Measurements from ENCODE around the gene FARSB. TPM values are rescaled to one million over a fixed set of nuclear protein-coding genes. Genes with fewer than 3 reads are reported as not detected.
A peak's percentile ranks its signal among the peaks of the same experiment; 100 is the strongest.
"Not testable (repeated sequence)": the region's sequence is repeated elsewhere in the genome, so short reads cannot be mapped to it uniquely, and the experiment has no call there.

The FARSB gene
- total RNA-seq, 4 donors from 2014 or later, result 12.9 to 16.0 (median 13.8) TPM

DNA sequence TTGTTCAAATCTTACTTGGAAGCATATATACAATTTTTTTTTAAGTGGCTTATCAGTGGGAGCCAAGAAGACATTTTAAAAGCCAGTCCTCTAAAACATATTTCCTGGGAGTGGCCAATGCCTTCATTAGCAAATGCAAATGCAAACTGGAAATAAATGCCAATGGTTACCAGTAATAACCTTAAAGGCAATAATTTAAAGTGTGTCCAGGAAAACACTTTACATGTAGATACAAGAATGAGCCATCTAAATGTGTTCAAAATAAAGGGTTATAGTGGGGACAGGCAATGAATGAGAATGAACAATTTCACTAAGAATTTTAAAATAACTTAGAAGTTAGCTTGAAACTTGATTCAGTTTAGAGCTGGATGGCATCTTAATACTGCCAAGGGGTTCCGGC, 64.2 kb downstream of the FARSB start:
- WGBS, 2 donors, result 96 to 98% methylated on average over 1 of the region's 1 CpG
- no peak for DNase-seq
- no peak for TF ChIP-seq POLR2A (IDR thresholded peaks at IDR 0.05)
- TF ChIP-seq, protein P1, sequence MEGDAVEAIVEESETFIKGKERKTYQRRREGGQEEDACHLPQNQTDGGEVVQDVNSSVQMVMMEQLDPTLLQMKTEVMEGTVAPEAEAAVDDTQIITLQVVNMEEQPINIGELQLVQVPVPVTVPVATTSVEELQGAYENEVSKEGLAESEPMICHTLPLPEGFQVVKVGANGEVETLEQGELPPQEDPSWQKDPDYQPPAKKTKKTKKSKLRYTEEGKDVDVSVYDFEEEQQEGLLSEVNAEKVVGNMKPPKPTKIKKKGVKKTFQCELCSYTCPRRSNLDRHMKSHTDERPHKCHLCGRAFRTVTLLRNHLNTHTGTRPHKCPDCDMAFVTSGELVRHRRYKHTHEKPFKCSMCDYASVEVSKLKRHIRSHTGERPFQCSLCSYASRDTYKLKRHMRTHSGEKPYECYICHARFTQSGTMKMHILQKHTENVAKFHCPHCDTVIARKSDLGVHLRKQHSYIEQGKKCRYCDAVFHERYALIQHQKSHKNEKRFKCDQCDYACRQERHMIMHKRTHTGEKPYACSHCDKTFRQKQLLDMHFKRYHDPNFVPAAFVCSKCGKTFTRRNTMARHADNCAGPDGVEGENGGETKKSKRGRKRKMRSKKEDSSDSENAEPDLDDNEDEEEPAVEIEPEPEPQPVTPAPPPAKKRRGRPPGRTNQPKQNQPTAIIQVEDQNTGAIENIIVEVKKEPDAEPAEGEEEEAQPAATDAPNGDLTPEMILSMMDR (IDR thresholded peaks at IDR 0.05), result no peak
- H3K4me3 ChIP-seq (replicated peaks in 1 of 3), result no peak overlapping the region
- H3K36me3 ChIP-seq, result no peaks in the 10 kb centered on the region
- intact Hi-C loops (cut with DNase I), result no loop called here
- peaks cover 20 to 22% of the 10 kb centered on the region in 2 donors for H3K4me1 ChIP-seq
- H3K27me3 ChIP-seq, result no peaks in the 10 kb centered on the region
- H3K27ac ChIP-seq, result no peak overlapping the region
- H3K9me3 ChIP-seq, result no peaks in the 10 kb centered on the region

DNA sequence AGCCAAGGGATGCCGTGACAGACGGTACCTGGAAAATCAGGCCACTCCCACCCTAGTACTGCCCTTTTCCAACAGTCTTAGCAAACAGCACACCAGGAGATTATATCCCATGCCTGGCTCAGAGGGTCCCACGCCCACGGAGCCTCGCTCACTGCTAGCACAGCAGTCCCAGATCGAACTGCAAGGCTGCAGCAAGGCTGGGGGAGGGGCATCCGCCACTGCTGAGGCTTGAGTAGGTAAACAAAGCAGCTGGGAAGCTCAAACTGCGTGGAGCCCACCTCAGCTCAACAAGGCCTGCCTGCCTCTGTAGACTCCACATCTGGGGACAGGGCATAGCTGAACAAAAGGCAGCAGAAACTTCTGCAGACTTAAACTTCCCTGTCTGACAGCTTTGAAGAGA, 71.3 kb downstream of the FARSB start:
- H3K27me3 ChIP-seq; DNase-seq; H3K4me1 ChIP-seq; H3K9me3 ChIP-seq; intact Hi-C loops (cut with DNase I); H3K4me3 ChIP-seq (replicated peaks in 1 of 3); H3K36me3 ChIP-seq; H3K27ac ChIP-seq: not testable (repeated sequence)
- WGBS, 2 donors, result 98 to 100% methylated on average over 5 to 8 of the region's 8 CpGs

DNA sequence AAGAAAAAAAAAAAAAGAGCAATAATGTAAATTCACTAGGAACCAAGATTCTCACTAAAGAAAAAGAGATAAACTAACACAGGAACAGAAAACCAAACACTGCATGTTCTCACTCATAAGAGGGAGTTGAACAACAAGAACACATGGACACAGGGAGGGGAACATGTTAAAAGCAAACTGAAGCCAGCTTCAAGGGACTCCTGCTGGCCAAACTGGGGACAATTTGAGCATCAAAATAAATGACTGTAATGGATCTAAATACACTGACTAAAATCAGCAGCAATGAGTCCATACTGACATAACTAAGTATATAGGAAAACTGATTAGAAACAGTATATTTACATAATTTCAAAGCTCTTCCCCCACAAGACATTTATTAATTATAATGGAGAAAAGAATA, 73.0 kb downstream of the FARSB start:
- intact Hi-C loops (cut with DNase I), result no loop called here
- no peak overlapping the region for H3K4me3 ChIP-seq (replicated peaks in 1 of 3)
- no peaks in the 10 kb centered on the region for H3K9me3 ChIP-seq
- H3K4me1 ChIP-seq, result no peaks in the 10 kb centered on the region
- H3K27me3 ChIP-seq, result no peaks in the 10 kb centered on the region
- no peaks in the 10 kb centered on the region for H3K36me3 ChIP-seq
- no peak for DNase-seq
- TF ChIP-seq, protein P1 (IDR thresholded peaks at IDR 0.05), result peak in 5 of 6 experiments; percentile 9 to 40 (median 22)
- no peak for TF ChIP-seq POLR2A (IDR thresholded peaks at IDR 0.05)
- no peak overlapping the region for H3K27ac ChIP-seq

DNA sequence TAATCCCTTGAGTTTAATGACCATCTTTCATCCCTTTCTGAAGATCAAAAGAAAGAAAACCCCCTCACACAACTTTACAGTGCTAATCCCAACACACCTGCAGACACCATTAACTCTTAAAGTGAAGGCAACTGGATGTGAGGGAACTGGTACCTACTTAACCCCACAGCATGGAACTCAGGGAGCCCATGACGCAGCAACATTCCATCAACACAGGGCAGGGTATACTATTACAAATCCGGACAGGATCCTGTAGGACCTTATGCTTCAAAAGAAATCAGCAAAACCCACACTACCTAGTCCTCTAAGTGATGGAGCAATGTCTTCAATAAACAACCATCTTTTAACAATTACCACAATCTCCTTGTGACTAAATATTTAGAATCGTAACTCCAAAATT, 78.6 kb downstream of the FARSB start:
- TF ChIP-seq POLR2A (IDR thresholded peaks at IDR 0.05), result no peak
- TF ChIP-seq, protein P1 (IDR thresholded peaks at IDR 0.05), result no peak
- WGBS, 2 donors, result 81 to 93% methylated on average over 3 of the region's 3 CpGs
- Histone ChIP-seq H3K27me3 (no peaks in the 10 kb centered on the region), H3K4me1 (peaks cover 12 to 22% of the 10 kb centered on the region in 2 donors), H3K27ac (no peak overlapping the region), H3K36me3 (no peaks in the 10 kb centered on the region), H3K4me3 (replicated peaks in 1 of 3) (no peak overlapping the region), H3K9me3 (no peaks in the 10 kb centered on the region)
- DNase-seq, result no peak
- intact Hi-C loops (cut with DNase I), result no loop called here

DNA sequence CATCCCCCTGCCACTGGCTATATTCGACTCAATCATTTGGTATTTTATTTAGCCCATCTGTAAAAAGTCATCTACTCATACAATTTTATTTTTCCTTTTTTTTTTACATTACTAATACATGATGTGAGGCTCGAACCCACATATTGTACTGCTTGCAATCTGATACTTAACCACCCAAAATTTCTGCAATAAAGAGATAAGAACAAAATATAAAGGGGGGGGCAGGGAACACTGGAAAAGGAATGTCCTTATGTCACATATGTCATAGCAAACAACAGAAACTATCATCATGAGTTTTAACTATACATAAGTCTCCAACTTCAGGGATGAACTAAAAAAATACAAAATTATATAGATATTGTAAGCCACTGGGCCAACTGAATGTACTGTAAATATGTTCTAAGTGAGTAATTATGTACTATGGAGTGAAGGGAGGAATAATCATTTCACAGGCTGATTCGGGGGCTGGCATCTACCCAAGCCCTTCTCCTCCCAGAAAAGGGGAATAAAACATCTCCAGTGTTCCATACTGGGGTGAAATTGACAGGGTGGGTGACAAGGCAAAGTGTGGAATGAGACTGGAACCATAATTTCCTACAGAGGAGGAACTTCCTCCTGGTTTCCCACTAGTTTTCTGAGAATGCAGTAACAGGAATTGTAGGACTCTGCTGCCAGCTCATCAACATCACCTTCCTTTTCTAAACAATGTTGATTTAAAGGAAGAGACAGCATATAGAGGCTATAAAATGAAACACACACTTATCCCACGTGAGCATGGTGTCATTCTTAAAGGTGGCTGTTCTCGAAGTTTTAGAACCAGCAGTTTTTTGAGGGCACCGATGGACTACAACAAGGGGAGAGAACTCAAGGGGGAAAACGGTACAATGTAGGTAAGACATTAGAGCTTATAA, 79.5 kb downstream of the FARSB start:
- WGBS, 2 donors, result 85 to 92% methylated on average over 7 of the region's 7 CpGs
- no peaks in the 10 kb centered on the region for H3K9me3 ChIP-seq
- H3K4me1 ChIP-seq, result peaks cover 15 to 28% of the 10 kb centered on the region in 2 donors
- H3K27me3 ChIP-seq, result no peaks in the 10 kb centered on the region
- no peak for DNase-seq
- intact Hi-C loops (cut with DNase I), result no loop called here
- H3K4me3 ChIP-seq (replicated peaks in 1 of 3), result no peak overlapping the region
- H3K27ac ChIP-seq, result no peak overlapping the region
- peaks cover 0 to 2% of the 10 kb centered on the region in 2 donors for H3K36me3 ChIP-seq
- no peak for TF ChIP-seq POLR2A (IDR thresholded peaks at IDR 0.05)
- TF ChIP-seq, protein P1 (IDR thresholded peaks at IDR 0.05), result no peak

Measured in thyroid gland (tissue), 4 donors.